ENCODE results near the gene MRPL17. TPM values are rescaled to one million over a fixed set of nuclear protein-coding genes. Genes with fewer than 3 reads are reported as not detected.
A peak's percentile ranks its signal among the peaks of the same experiment; 100 is the strongest.

Gene MRPL17
- total and polyA plus RNA-seq, 2 experiments from 2014 or later, result 26.7 to 81.8 TPM

DNA sequence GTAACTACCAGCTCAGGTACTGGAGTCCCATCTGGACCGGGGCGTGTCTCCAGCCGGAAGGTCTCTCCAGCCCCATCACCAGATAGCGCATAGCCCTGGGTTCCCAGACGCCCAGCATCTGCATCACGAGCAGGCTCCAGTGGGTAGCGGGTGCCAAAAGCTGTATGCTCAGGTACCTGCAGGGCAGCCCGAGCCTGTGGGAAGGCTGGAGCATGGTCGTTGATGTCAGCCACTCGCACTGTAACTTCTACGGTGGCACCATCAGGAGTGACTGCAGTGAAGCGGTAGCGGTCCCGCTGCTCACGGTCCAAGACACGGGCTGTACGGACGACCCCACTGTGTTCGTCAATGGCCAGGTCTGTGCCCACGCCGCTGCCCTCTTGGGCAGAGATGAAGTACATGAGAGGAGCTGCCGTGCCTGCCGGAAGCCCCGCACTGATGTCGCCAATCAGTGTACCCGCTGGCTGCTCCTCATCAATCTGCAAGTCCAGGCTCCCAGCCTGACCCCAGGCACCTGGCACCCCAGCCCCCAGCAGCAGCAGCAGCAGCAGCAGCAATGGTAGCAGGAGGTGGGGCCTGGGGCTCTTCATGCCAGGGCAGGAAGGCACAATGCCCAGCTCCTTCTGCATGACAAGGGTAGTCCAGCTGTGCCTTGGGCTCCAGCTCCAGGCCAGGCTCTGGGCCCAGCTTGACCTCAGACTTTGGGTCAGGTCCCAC, 42.0 kb downstream of the MRPL17 start:
- no peak overlapping the region for H3K27ac ChIP-seq (ENCODE audit: low read depth)
- H3K4me2 ChIP-seq, result no peak overlapping the region
- H3K27me3 ChIP-seq (ENCODE audit: insufficient read depth), result no peaks in the 10 kb centered on the region
- Mint-ChIP-seq H3K4me3 (no peak overlapping the region), H3K27ac (no peak overlapping the region), H3K4me1 (no peaks in the 10 kb centered on the region), H3K36me3 (ENCODE audit: low read depth) (no peaks in the 10 kb centered on the region), H3K9me3 (no peaks in the 10 kb centered on the region), H3K27me3 (ENCODE audit: insufficient read depth, low read depth, poor library complexity) (no peaks in the 10 kb centered on the region)
- ATAC-seq (peak; percentile 37; the same call in 2 of the 3 replicates), DNase-seq (ENCODE audit: low spot score) (no peak)
- H3K9me2 ChIP-seq (ENCODE audit: insufficient read depth), result 0 out of 2 replicates have a peak, but pooled peaks cover 7% of the 10 kb centered on the region
- H3K79me2 ChIP-seq (replicated peaks; ENCODE audit: insufficient read depth), result no peaks in the 10 kb centered on the region
- TF ChIP-seq EZH2phosphoT487 (IDR thresholded peaks at IDR 0.05; ENCODE audit: unreplicated experiment), result no peak
- no peak for TF ChIP-seq EZH2 (IDR thresholded peaks at IDR 0.05; ENCODE audit: low read depth, unreplicated experiment)
- TF ChIP-seq POLR2AphosphoS5 (IDR thresholded peaks at IDR 0.05; ENCODE audit: low read depth), result no peak
- TF ChIP-seq ZNF114 (CRISPR knock-in tag; IDR thresholded peaks at IDR 0.05), result no peak
- H3F3A ChIP-seq (replicated peaks; ENCODE audit: low read depth), result no peaks in the 10 kb centered on the region
- no peaks in the 10 kb centered on the region for H3K4me1 ChIP-seq (ENCODE audit: insufficient read depth)
- no peak overlapping the region for H2AFZ ChIP-seq
- H3K4me3 ChIP-seq, result no peak overlapping the region
- H3K36me3 ChIP-seq (ENCODE audit: insufficient read depth), result no peaks in the 10 kb centered on the region
- H4K20me1 ChIP-seq (replicated peaks; ENCODE audit: insufficient read depth), result no peaks in the 10 kb centered on the region

GRCh38 chr11:6640036-6640984, 42.8 kb downstream of the MRPL17 start:
- Histone ChIP-seq H3K79me2 (replicated peaks; ENCODE audit: insufficient read depth) (no peaks in the 10 kb centered on the region), H4K20me1 (replicated peaks; ENCODE audit: insufficient read depth) (no peaks in the 10 kb centered on the region), H3K27ac (ENCODE audit: low read depth) (no peak overlapping the region), H3K4me2 (no peak overlapping the region), H3K36me3 (ENCODE audit: insufficient read depth) (no peaks in the 10 kb centered on the region), H3K9me2 (ENCODE audit: insufficient read depth) (0 out of 2 replicates have a peak, but pooled peaks cover 7% of the 10 kb centered on the region), H3K27me3 (ENCODE audit: insufficient read depth) (no peaks in the 10 kb centered on the region), H2AFZ (no peak overlapping the region), H3K4me3 (no peak overlapping the region), H3K4me1 (ENCODE audit: insufficient read depth) (no peaks in the 10 kb centered on the region), H3F3A (replicated peaks; ENCODE audit: low read depth) (no peaks in the 10 kb centered on the region)
- Mint-ChIP-seq H3K9me3 (no peaks in the 10 kb centered on the region), H3K4me3 (no peak overlapping the region), H3K27ac (no peak overlapping the region), H3K27me3 (ENCODE audit: insufficient read depth, low read depth, poor library complexity) (no peaks in the 10 kb centered on the region), H3K4me1 (no peaks in the 10 kb centered on the region), H3K36me3 (ENCODE audit: low read depth) (no peaks in the 10 kb centered on the region)
- no peak for DNase-seq (ENCODE audit: low spot score)
- ATAC-seq, result no peak
- TF ChIP-seq ZNF462 (CRISPR knock-in tag; IDR thresholded peaks at IDR 0.05), result no peak
- TF ChIP-seq ZNF114 (CRISPR knock-in tag; IDR thresholded peaks at IDR 0.05), result no peak
- no peak for TF ChIP-seq EZH2 (IDR thresholded peaks at IDR 0.05; ENCODE audit: low read depth, unreplicated experiment)
- TF ChIP-seq, protein P1, sequence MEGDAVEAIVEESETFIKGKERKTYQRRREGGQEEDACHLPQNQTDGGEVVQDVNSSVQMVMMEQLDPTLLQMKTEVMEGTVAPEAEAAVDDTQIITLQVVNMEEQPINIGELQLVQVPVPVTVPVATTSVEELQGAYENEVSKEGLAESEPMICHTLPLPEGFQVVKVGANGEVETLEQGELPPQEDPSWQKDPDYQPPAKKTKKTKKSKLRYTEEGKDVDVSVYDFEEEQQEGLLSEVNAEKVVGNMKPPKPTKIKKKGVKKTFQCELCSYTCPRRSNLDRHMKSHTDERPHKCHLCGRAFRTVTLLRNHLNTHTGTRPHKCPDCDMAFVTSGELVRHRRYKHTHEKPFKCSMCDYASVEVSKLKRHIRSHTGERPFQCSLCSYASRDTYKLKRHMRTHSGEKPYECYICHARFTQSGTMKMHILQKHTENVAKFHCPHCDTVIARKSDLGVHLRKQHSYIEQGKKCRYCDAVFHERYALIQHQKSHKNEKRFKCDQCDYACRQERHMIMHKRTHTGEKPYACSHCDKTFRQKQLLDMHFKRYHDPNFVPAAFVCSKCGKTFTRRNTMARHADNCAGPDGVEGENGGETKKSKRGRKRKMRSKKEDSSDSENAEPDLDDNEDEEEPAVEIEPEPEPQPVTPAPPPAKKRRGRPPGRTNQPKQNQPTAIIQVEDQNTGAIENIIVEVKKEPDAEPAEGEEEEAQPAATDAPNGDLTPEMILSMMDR (conservative IDR thresholded peaks at IDR 0.05; ENCODE audit: low read depth in 2 of 2), result no peak
- no peak for TF ChIP-seq POLR2AphosphoS5 (IDR thresholded peaks at IDR 0.05; ENCODE audit: low read depth)

All from GM23338 (cell line).